GM08714 (cell line): ENCODE measurements around the gene ATF6.
"Not testable (repeated sequence)": the region's sequence is repeated elsewhere in the genome, so short reads cannot be mapped to it uniquely, and the experiment has no call there.

Source experiments
- H3K4me3 ChIP-seq: fragments of 200-500 bp; sonication (Bioruptor generic); 2 replicates; pipeline ENCODE4 v1.5.1; 2014; ENCODE audit warnings: mild to moderate bottlenecking, low read length, inconsistent platforms
- ZNF274 ChIP-seq: IDR thresholded peaks from 2 replicates; pipeline ENCODE4 v1.6.1; 2012; ENCODE audit warnings: mild to moderate bottlenecking, low read depth, low read length

The ATF6 gene

GRCh38 chr1:161747801-161748200 lies 18.3 kb upstream of the ATF6 start:
- no peak overlapping the region for H3K4me3 ChIP-seq
- no peak for TF ChIP-seq ZNF274

- H3K4me3 ChIP-seq: peak within 1 kb of the TSS; percentile 78
- no peak for TF ChIP-seq ZNF274
These were observed 16.4 kb upstream of the ATF6 start, which contains the start of gene DUSP12 for GRCh38 chr1:161749509-161750407. Gene DUSP12 (plus strand): TSS chr1:161749786. CDS start chr1:161749802, 16 bp downstream.

GRCh38 chr1:161763522-161764098 lies 2.5 kb upstream of the ATF6 start:
- H3K4me3 ChIP-seq: no peak overlapping the region
- TF ChIP-seq ZNF274: no peak

GRCh38 chr1:161768461-161768860 lies 2.3 kb downstream of the ATF6 start:
- no peak overlapping the region for H3K4me3 ChIP-seq
- no peak for TF ChIP-seq ZNF274

GRCh38 chr1:161768986-161769672 lies 3.0 kb downstream of the ATF6 start:
- no peak overlapping the region for H3K4me3 ChIP-seq
- no peak for TF ChIP-seq ZNF274

- H3K4me3 ChIP-seq: not testable (repeated sequence)
These were observed 3.5 kb downstream of the ATF6 start for GRCh38 chr1:161769673-161770045.

GRCh38 chr1:161770250-161770649 lies 4.1 kb downstream of the ATF6 start:
- no peak overlapping the region for H3K4me3 ChIP-seq
- no peak for TF ChIP-seq ZNF274

- TF ChIP-seq ZNF274: no peak
- peak overlapping the region; percentile 22; the same call in 1 of the 2 replicates for H3K4me3 ChIP-seq
These were observed 5.0 kb downstream of the ATF6 start for GRCh38 chr1:161771161-161771560.

- TF ChIP-seq ZNF274: no peak
These were observed 5.9 kb downstream of the ATF6 start for GRCh38 chr1:161771973-161772372.

GRCh38 chr1:161772397-161772796 lies 6.3 kb downstream of the ATF6 start:
- no peak overlapping the region for H3K4me3 ChIP-seq
- no peak for TF ChIP-seq ZNF274

More at GRCh38 chr1:161771973-161772372, 5.9 kb downstream of the ATF6 start:
- H3K4me3 ChIP-seq: no peak overlapping the region

GRCh38 chr1:161773791-161774190 lies 7.7 kb downstream of the ATF6 start:
- no peak for TF ChIP-seq ZNF274
- no peak overlapping the region for H3K4me3 ChIP-seq

GRCh38 chr1:161777261-161777660 lies 11.1 kb downstream of the ATF6 start:
- H3K4me3 ChIP-seq: no peak overlapping the region
- no peak for TF ChIP-seq ZNF274

- TF ChIP-seq ZNF274: no peak
These were observed 12.4 kb downstream of the ATF6 start for GRCh38 chr1:161778522-161778921.

GRCh38 chr1:161779393-161779792 lies 13.3 kb downstream of the ATF6 start:
- TF ChIP-seq ZNF274: no peak
- H3K4me3 ChIP-seq: no peak overlapping the region

More at GRCh38 chr1:161778522-161778921, 12.4 kb downstream of the ATF6 start:
- H3K4me3 ChIP-seq: no peak overlapping the region
